Mucosa of gallbladder (tissue), 1 donor: ENCODE data around the gene GPR148. TPM values are rescaled to one million over a fixed set of nuclear protein-coding genes. Genes with fewer than 3 reads are reported as not detected.

ENCODE experiments used
- DNase-seq: peaks from one replicate; pipeline ENCODE4 v3.0.0-alpha.2; 2020; ENCODE audit warnings: low spot score
- total RNA-seq: library from RNA; stranded (reverse); gene quantifications from one replicate; pipeline ENCODE4 v1.2.1, GENCODE V29; 2021
- donor health status: DM: no; HTN: no; CAD: no.

Gene GPR148
- total RNA-seq, 1 donor from 2014 or later, result not detected

DNA sequence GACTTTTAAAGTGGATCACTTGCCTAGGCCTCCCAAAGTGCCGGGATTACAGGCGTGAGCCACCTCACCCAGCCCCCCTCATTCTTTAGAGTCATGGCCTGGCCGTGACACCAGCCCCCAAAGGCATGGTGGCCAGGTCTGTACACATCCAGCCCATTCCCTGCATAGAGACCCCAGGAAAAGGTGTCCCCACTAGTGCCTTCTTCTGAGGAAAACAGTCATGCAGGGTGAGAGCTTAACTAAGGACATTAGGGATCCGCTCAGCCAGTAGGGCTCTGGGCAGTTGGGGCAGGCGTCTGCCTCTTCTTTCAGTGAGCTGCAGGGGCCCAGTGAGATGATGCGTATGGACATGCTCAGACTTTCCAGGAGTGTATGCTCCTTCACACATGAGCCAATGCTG, 20.8 kb downstream of the GPR148 start:
- no peak for DNase-seq

GRCh38 chr2:130754811-130755210, 25.9 kb downstream of the GPR148 start:
- DNase-seq, result no peak

DNA sequence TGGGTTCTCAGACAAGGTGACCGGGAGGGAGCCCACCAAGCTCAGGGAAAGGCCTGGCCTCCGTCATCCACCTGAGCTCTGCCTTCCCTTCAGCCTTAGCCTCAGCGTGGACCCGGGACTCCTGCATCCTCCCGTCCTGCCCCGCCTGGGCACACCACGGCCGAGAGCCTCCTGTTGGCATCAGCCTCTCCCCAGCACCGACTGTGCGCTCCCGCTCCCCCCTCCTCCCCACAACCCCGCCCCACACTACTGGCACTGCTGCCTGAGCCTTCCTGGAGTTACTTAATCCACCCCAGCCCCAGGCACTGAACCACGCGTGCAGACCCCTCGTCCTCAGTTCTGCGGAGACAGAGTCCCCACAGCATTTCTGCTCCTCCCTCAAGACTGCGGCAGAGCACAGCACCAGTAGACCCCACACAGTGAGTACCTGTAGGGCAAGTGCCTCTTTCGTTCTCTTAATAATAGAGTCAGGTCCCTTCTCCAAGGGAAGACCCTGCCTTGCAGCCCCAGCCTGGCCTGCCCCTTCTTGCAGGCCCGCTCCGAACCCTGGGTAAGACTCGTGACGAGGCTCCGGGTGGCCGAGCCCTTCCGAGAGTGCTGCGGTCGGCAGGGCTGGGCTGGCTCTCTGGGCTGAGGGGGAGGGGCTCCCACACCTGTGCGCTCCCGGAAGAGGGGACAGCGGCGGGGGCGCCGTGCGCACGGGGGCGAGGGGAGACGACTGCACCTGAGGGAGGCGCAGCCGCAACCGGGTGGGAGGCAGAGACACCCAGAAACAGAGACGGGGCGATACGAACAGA, 26.6 kb downstream of the GPR148 start, which contains the start of gene AMER3:
Gene AMER3 (plus strand): TSS at position 285 of the 797 bp plus-strand sequence. CDS start 6,533 bp downstream, outside the sequence.
- DNase-seq, result no peak

- DNase-seq, result no peak
Observed at GRCh38 chr2:130756053-130756873, 27.4 kb downstream of the GPR148 start.

- no peak for DNase-seq
Observed at GRCh38 chr2:130756874-130757668, 28.2 kb downstream of the GPR148 start.

- no peak for DNase-seq
Observed at GRCh38 chr2:130759906-130760753, 31.3 kb downstream of the GPR148 start.

- no peak for DNase-seq
Observed at GRCh38 chr2:130760754-130761751, 32.2 kb downstream of the GPR148 start.

DNA sequence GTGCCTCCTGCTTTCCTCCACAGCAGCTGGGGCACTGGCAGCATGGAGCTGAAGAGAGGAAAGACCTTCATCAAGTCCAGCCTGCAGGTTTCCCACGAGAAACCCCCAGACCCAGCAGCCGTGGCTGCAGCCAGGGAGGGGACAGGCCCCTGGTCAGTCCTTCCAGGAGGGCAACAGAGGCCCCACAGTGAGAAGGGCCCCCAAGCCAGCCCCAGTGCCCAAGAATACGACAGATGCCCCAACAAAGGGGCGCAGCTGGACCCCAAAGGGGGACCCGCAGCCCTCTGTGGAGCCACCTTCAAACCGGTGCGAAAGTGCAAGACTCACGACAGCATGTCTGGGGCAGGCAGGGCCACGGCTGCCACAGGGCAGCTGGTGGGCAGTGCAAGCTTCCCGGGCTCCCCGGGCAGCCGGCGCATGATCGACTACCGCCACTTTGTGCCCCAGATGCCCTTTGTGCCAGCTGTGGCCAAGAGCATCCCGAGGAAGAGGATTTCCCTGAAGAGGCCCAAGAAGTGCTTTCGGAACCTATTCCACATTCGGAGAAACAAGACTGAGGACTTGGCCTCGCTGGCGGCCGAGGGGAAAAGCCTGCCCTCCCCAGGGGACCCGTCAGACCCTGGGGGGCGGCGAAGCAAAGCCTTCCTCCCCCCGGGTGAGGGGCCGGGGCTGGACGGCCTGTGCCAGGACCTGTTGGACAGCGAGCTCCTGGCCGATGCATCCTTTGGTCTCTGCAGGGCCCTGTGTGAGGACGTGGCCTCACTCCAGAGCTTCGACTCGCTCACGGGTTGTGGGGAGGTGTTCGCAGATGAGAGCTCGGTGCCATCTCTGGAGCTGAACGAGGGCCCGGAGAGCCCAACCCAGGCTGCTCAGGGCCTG, 33.4 kb downstream of the GPR148 start:
- DNase-seq, result no peak

DNA sequence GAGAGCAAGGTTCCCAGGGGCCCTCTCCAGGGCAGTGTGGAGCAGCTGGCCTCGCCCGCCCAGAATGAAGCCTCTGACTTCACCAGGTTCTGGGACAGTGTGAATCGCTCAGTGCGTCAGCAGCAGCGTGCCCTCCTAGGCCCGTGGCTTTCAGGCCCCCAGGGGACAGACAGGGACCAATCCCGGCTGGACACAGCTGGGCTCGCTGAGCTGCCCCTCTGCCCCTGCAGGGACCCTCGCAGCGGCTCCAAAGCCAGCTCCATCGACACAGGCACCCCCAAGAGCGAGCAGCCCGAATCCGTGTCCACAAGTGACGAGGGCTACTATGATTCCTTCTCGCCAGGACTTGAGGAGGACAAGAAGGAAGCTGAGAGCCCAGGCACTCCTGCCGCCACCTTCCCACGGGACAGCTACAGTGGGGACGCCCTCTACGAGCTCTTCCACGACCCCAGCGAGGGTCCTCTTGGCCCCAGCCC, 34.1 kb downstream of the GPR148 start:
- no peak for DNase-seq

DNA sequence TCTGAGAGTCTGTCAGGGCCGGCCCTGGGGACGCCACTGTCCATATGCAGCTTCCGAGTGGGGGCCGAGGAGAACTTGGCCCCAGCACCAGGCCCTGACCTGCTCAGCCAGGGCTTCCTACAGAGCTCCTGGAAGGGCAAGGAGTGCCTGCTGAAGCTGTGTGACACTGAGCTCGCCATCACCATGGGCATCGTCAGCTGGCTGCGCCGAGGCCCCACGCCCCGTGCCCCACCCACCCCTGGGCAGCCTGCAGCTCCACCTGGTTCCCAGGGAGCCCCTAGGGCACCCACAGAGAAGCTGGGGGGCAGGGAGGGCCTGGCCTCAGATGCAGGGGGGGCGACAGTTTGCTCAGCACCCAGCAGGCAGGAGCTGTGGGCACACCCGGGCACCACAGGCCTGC, 34.5 kb downstream of the GPR148 start:
- no peak for DNase-seq

- no peak for DNase-seq
Observed at GRCh38 chr2:130764035-130764820, 35.4 kb downstream of the GPR148 start.

DNA sequence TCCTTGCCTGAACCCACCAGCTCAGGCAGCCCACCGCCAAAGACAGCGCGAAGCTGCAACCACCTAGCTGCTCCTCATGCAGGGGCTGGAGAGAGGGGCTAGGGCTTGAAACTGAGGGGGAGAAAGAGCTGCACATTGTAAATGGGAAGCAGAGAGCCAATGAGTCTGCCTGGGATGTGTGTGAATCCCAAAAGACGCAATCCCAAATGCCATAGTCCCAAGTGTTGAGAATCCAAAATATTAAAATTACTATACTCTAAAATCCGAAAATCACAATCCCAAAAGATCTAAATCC, 35.9 kb downstream of the GPR148 start:
- DNase-seq, result no peak

DNA sequence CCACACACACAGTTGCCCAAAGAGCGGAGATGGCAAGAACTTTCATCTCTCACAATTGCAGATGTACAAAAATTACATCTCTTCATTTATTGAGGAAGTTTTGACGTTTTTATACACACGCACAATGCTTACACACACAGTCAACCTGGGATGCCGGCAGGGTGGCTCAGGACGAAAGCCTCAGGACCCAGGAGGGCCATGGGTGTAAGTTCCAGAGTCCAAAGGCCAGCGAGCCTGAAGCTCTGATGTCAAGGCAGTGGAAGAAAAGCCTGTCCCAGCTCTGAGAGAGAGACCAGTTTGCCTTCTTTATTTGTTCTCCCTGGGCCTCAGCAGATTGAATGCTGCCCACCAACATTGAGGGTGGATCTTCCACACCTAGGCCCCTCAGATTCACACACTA, 36.6 kb downstream of the GPR148 start:
- no peak for DNase-seq

DNA sequence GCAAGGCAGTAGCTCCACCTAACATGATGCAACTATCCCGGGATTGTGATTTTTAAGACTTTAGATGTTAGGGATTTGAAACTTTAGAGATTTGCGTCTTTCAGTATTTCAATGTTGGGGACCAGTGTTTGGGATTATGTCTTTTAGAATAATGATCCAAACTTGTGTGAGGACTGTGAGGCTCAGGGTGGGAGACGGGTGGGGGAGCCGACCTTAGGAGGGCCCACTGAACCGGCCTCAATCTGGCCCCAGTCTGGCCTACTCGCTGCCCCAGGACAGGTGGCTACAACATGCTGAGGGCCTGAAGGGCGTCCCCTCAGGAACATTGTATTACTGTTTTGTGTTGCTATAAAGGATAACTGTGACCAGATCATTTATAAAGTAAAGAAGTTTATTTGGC, 37.2 kb downstream of the GPR148 start:
- DNase-seq, result no peak

DNA sequence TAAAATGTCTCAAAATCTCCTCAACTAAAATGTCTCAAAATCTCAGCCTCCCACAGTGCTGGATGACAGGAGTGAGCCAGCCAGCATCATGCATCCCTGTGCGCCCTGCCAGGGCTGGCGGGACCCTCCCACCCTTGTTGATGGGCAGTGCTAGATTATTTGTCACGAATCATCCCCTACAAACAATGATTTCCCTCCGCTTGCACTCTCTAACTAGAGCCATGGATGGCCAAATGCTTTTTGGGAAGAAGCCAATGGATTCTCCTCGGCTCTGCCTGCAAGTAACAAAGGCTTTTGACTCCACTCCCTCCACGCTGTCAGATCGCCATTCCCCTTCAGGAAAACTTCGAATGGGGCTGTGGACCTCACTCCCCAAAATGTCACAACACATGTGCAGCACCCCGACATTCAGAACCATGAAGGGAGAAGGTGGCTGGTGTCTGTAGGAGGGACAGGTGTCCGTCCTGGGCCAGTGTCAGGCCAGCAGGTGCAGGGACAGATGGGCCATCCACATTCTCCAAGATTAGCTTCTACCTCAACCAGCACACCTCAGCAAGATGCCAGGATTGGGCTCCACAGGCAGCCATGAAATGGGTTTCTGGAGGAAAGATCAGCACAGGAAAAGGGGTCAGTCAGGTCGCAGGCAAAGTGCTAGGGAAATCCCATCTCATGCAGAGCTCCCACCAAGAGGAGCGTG, 38.0 kb downstream of the GPR148 start:
- no peak for DNase-seq

DNA sequence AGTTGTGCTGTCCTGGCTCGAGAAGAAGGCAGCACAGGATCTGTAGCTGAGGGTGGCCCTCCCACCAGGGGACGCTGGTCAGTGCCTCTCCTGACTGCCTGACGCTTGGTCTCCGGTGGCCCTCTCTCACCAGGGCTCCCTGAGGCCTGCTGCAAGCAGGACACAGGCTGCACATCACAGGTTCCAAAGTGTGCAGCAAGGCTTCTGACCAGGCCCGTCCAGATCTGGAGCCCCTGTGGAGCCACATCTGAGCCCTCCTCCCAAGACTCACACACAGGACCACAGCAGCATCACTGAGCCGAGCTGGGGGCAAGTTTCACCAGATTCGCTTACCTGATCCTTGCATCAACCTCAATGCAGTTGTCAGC, 38.5 kb downstream of the GPR148 start:
- DNase-seq, result no peak

DNA sequence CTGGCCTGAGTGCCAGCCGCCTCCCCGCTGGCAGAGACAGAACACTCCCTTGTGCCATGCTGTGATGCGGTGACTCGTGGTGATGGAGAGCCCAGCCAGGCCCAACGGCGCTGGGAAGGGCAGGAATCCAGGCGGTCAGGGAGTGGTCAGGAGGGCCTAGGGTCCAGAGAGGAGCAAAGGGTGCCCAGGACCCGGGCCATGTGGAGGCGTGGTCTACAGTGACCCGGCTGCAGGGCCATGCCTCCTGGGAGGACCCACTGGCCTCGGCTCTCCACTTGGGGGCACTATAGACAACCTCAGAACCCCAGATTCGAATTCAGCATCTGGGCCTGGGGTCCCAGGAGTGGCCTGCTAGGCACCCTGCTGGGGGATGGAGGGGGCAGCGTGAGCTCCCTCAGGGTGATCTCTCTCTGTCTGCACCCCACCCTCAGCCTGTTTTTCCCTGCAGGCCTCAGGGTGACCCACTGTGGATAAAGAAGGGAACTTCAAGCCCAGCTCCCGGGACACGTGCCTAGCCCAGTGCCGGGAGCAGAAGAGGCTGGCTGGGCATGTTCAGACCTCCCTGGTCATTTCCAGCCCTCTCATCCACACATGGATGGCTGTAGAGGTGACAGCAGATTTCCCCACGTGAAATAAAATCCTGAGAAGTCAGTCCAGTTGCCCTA, 39.5 kb downstream of the GPR148 start:
- no peak for DNase-seq
